NCI-H1092 treated with DMSO at 0.1 percent for 48 hours (cell line): Measurements from ENCODE around the gene EIF2B2.
"Not testable (repeated sequence)": the region's sequence is repeated elsewhere in the genome, so short reads cannot be mapped to it uniquely, and the experiment has no call there.

Experiments
- DNase-seq: peaks from one replicate; lab custom pipeline; 2025; lab: John Stamatoyannopoulos, UW

EIF2B2 gene

GRCh38 chr14:74995781-74996180, 6.9 kb upstream of the EIF2B2 start:
- DNase-seq: not testable (repeated sequence)

GRCh38 chr14:75001261-75001660, 1.5 kb upstream of the EIF2B2 start:
- no peak for DNase-seq

- no peak for DNase-seq
Observed at GRCh38 chr14:75001899-75002298, 822 bp upstream of the EIF2B2 start.

GRCh38 chr14:75003250-75004027, 718 bp downstream of the EIF2B2 start:
- DNase-seq: no peak

- DNase-seq: no peak
Observed at GRCh38 chr14:75005357-75005756, 2.6 kb downstream of the EIF2B2 start.

GRCh38 chr14:75009176-75009575, 6.5 kb downstream of the EIF2B2 start:
- no peak for DNase-seq

- DNase-seq: no peak
Observed at GRCh38 chr14:75010472-75011093, 7.9 kb downstream of the EIF2B2 start.

GRCh38 chr14:75011356-75011994, 8.8 kb downstream of the EIF2B2 start:
- DNase-seq: no peak

- DNase-seq: no peak
Observed at GRCh38 chr14:75013290-75013689, 10.6 kb downstream of the EIF2B2 start.

- DNase-seq: no peak
Observed at GRCh38 chr14:75015496-75015895, 12.8 kb downstream of the EIF2B2 start.

GRCh38 chr14:75016815-75017214, 14.1 kb downstream of the EIF2B2 start:
- DNase-seq: no peak

GRCh38 chr14:75018694-75019093, 16.0 kb downstream of the EIF2B2 start:
- DNase-seq: no peak

GRCh38 chr14:75022655-75023054, 19.9 kb downstream of the EIF2B2 start:
- no peak for DNase-seq

GRCh38 chr14:75023108-75023507, 20.4 kb downstream of the EIF2B2 start:
- no peak for DNase-seq

GRCh38 chr14:75025082-75025481, 22.4 kb downstream of the EIF2B2 start:
- no peak for DNase-seq

- no peak for DNase-seq
Observed at GRCh38 chr14:75025876-75026275, 23.2 kb downstream of the EIF2B2 start.

- no peak for DNase-seq
Observed at GRCh38 chr14:75030147-75030546, 27.4 kb downstream of the EIF2B2 start.

- DNase-seq: no peak
Observed at GRCh38 chr14:75032939-75033338, 30.2 kb downstream of the EIF2B2 start.

- DNase-seq: no peak
Observed at GRCh38 chr14:75040507-75040906, 37.8 kb downstream of the EIF2B2 start.

GRCh38 chr14:75040959-75041358, 38.2 kb downstream of the EIF2B2 start:
- no peak for DNase-seq

GRCh38 chr14:75041613-75042012, 38.9 kb downstream of the EIF2B2 start:
- no peak for DNase-seq

- no peak for DNase-seq
Observed at GRCh38 chr14:75042035-75042434, 39.3 kb downstream of the EIF2B2 start.

GRCh38 chr14:75044322-75044721, 41.6 kb downstream of the EIF2B2 start:
- DNase-seq: no peak
